SK-N-SH (cell line): Measurements from ENCODE around the gene ENPP7.

ENCODE experiments used
- CTCF ChIP-seq: fragments of 200-600 bp; sonication (generic); IDR thresholded peaks from 2 replicates; pipeline ENCODE4 v1.6.1; 2017; ENCODE audit warnings: antibody characterized with exemption, mild to moderate bottlenecking, moderate library complexity
- ELF1 ChIP-seq: IDR thresholded peaks from 2 replicates; pipeline ENCODE4 v1.4.0; 2012
- EP300 ChIP-seq, 2 experiments: IDR thresholded peaks; 2 replicates each; pipeline versions ENCODE4 v1.4.0 to v1.6.1; 2012; ENCODE audit warnings: borderline replicate concordance in 1 of 2, low read depth in 1 of 2, low read length in 1 of 2
- MAX ChIP-seq: IDR thresholded peaks from 2 replicates; pipeline ENCODE4 v1.4.0; 2012; ENCODE audit warnings: low read depth

- TF ChIP-seq EP300 (IDR thresholded peaks at IDR 0.05; ENCODE audit: borderline replicate concordance in 1 of 2, low read depth in 1 of 2, low read length in 1 of 2) (no peak), MAX (no peak), CTCF (no peak), ELF1 (no peak)
Measured at GRCh38 chr17:79752175-79752574, 21.4 kb downstream of the ENPP7 start.
